Occipital lobe (tissue), 2 donors: Measurements from ENCODE around the gene ALKBH4. TPM values are rescaled to one million over a fixed set of nuclear protein-coding genes. Genes with fewer than 3 reads are reported as not detected.
A peak's percentile ranks its signal among the peaks of the same experiment; 100 is the strongest.
"Not testable (repeated sequence)": the region's sequence is repeated elsewhere in the genome, so short reads cannot be mapped to it uniquely, and the experiment has no call there.

Experiments used
- DNase-seq: peaks from one replicate; lab custom pipeline; 2025; lab: John Stamatoyannopoulos, UW
- total RNA-seq: library from RNA; depleted of rRNA; stranded (reverse); fragments of >200 nt; gene quantifications from one replicate; pipeline ENCODE4 v1.2.3, GENCODE V29; 2014

Gene ALKBH4
- total RNA-seq, 1 donor from 2014 or later = 14.3 TPM

DNA sequence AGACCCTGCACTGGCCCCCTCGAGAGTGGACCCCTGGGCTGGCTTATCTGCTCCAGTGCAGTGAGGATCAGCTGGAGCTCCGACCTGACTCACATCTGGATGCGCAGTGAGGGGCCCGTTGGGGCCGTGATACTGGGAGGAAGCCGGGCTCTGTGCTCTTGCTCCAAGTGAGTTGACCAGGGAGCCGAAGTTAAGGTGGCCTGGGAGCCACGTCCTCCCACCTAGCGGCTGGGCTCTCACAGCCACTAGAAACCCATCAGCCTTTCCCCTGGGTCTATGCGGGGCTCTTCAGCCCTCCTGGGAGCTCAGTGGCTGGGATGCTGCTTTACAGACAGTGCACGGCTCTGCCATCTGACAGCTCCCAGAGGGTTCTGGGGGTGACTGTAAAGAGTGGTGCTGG, 9.1 kb downstream of the ALKBH4 start:
- DNase-seq = no peak

GRCh38 chr7:102454932-102455331, 9.7 kb downstream of the ALKBH4 start:
- not testable (repeated sequence) for DNase-seq

GRCh38 chr7:102454468-102454867, 10.2 kb downstream of the ALKBH4 start:
- no peak for DNase-seq

- DNase-seq = no peak
Measured at GRCh38 chr7:102453319-102453718, 11.3 kb downstream of the ALKBH4 start.

DNA sequence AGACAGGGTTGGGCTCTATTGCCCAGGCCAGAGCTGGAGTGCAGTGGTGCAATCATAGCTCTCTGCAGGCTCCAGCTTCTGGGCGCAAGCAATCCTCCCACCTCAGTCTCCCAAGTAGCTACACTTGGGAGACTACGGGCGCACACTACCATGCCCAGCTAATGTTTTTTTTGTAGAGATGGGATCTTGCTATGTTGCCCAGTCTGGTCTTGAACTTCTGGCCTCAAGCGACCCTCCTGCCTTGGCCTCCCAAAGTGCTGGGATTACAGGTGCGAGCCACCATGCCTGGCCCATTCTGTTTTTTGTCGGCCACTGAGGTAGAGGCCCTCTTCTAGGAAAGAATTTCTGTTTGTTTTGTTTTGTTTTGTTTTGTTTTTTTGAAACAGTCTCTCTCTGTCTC, 12.2 kb downstream of the ALKBH4 start:
- DNase-seq = no peak

DNA sequence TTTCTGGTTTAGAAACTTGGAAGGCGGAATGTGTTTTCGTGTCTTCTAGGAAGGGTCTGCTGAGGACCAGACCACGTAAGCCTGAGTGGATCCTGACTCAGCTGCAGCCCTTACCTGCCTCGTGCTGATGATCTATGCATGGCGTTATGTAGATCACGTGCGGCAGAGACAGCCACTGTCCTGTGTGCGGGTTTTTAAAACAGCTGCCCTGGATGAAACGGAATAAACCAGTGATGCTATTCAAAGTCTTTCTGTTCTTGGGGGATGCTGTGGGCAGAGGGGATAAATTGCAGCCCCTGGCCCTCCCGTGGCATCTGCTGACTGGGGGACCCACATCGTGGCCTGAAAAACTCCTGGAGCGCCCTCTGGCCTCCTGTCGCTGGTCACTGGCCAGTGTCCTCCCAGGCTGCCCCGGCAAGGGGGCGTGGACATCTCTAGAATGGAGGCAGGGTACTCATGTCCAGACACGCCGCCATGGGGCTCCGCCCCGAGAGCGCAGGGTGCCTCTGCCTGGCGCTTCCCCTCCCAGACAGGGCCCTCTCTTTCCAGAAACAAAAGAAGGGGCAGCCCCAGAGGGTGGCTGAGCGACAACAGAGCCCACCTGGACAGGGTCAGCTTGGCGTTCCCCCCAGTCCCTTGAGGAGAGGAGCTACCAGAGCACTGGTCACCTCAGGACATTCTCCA, 13.2 kb downstream of the ALKBH4 start:
- DNase-seq = no peak

GRCh38 chr7:102450242-102450641, 14.4 kb downstream of the ALKBH4 start:
- DNase-seq = no peak

DNA sequence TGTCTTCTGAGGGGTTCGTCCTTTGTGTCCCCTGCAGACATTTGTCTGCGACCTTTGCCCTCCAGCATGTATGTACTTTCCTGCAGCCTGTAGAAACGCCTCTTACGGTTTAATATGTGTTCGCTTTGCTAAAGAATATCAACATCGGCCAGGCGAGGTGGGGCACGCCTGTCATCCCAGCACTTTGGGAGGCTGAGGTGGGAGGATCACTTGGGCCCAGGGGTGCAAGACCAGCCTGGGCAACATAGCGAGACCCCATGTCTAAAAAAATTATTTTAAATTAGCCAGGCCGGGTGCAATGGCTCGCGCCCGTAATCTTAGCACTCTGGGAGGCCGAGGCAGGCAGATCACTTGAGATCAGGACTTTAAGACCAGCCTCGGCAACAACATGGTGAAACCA, 15.5 kb downstream of the ALKBH4 start:
- no peak for DNase-seq

DNA sequence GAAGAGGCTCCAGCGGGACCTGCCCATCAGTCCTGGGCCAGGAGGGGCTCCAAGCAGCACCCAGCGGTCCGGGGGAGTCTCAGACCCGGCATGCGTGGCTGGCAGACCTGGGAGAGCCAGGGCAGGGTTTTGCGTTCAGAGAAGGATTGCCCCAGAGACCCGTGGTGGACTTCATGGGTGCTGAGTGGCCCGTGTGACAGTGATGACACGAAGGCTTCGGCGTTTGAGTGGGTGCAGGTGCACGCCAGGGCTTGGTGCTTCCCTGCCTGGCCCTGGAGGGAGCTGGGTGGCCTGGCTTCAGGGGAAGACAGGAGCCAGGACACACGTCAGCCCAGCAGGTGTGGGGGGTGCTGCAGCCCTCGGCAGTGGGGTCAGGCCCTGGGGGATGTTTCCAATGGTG, 17.4 kb downstream of the ALKBH4 start:
- no peak for DNase-seq

- DNase-seq = no peak
Measured at GRCh38 chr7:102446387-102447156, 18.1 kb downstream of the ALKBH4 start.

- DNase-seq = no peak
Measured at GRCh38 chr7:102445674-102446071, 19.0 kb downstream of the ALKBH4 start.

- no peak for DNase-seq
Measured at GRCh38 chr7:102444961-102445673, 19.5 kb downstream of the ALKBH4 start.

- DNase-seq = no peak
Measured at GRCh38 chr7:102439963-102440795, 24.5 kb downstream of the ALKBH4 start.

- DNase-seq = no peak
Measured at GRCh38 chr7:102436118-102436517, 28.5 kb downstream of the ALKBH4 start.

- DNase-seq = no peak
Measured at GRCh38 chr7:102434039-102434486, 30.6 kb downstream of the ALKBH4 start.

GRCh38 chr7:102433219-102434038, 31.2 kb downstream of the ALKBH4 start, which contains the start of gene ORAI2:
Gene ORAI2 (plus strand): TSS chr7:102433575. CDS start chr7:102438957, 5,382 bp downstream.
- DNase-seq = peak; percentile 53

GRCh38 chr7:102432442-102433218, 32.0 kb downstream of the ALKBH4 start:
- DNase-seq = no peak

GRCh38 chr7:102431617-102432298, 32.9 kb downstream of the ALKBH4 start:
- DNase-seq = peak; percentile 67
